SK-N-SH (cell line): ENCODE results near the gene C22orf31. TPM values are rescaled to one million over a fixed set of nuclear protein-coding genes. Genes with fewer than 3 reads are reported as not detected.
A peak's percentile ranks its signal among the peaks of the same experiment; 100 is the strongest.

Experiments
- CTCF ChIA-PET: fragments of 300-600, 350-600 bp; formaldehyde crosslinking; extraction: SDS; loops from one replicate; lab custom pipeline; 2021; lab: Yijun Ruan, JAX
- POLR2A ChIA-PET: fragments of 350-600 bp; sonication (Branson Sonifier 250); formaldehyde crosslinking; extraction: SDS; loops from one replicate; lab custom pipeline; 2020; ENCODE audit warnings: antibody characterized with exemption, inconsistent platforms; lab: Yijun Ruan, JAX
- DNase-seq: peaks from one replicate; pipeline ENCODE4 v3.0.0; 2012
- H2AFZ ChIP-seq: fragments of 200-600 bp; sonication (generic); 2 replicates; pipeline ENCODE4 v1.8.1; 2016; ENCODE audit warnings: antibody characterized with exemption, mild to moderate bottlenecking, low read depth
- H3F3A ChIP-seq: fragments of 200-600 bp; sonication (generic); replicated peaks from 2 replicates; pipeline ENCODE3; 2016; ENCODE audit warnings: antibody characterized with exemption, mild to moderate bottlenecking; ENCODE audit not compliant: insufficient read depth
- H3K27ac ChIP-seq, 2 experiments: fragments of 200-500 bp in 1 of 2; fragments of 200-600 bp in 1 of 2; sonication (Bioruptor generic) in 1 of 2; sonication (generic), shearing (Covaris generic) in 1 of 2; 2 replicates each; pipeline versions ENCODE4 v1.5.1 to v1.6.1; 2014 to 2016; ENCODE audit warnings: low read depth in 2 of 2, inconsistent platforms in 1 of 2, low read length in 1 of 2, mild to moderate bottlenecking in 1 of 2, mixed read lengths in 1 of 2
- H3K27me3 ChIP-seq: fragments of 200-600 bp; sonication (generic), shearing (Covaris generic); 2 replicates; pipeline ENCODE4 v1.6.1; 2016; ENCODE audit warnings: mixed run types; ENCODE audit not compliant: insufficient read depth
- H3K36me3 ChIP-seq, 2 experiments: fragments of 200-500 bp in 1 of 2; fragments of 200-600 bp in 1 of 2; sonication (Bioruptor generic) in 1 of 2; sonication (generic) in 1 of 2; replicated peaks in 1 of 2; 2 replicates each; pipeline versions ENCODE3 to v1.5.1; 2014 to 2016; ENCODE audit warnings: low read length in 1 of 2, mild to moderate bottlenecking in 1 of 2; ENCODE audit not compliant: insufficient read depth in 2 of 2, control insufficient read depth in 1 of 2
- H3K4me1 ChIP-seq, 2 experiments: fragments of 200-500 bp in 1 of 2; fragments of 200-600 bp in 1 of 2; sonication (Bioruptor generic) in 1 of 2; sonication (generic), shearing (Covaris generic) in 1 of 2; 2 replicates each; pipeline versions ENCODE4 v1.5.1 to v1.6.1; 2014 to 2016; ENCODE audit warnings: low read depth in 1 of 2, low read length in 1 of 2, mixed run types in 1 of 2; ENCODE audit not compliant: insufficient read depth in 2 of 2, control insufficient read depth in 1 of 2
- H3K4me2 ChIP-seq: fragments of 200-600 bp; sonication (generic), shearing (Covaris generic); 2 replicates; pipeline ENCODE4 v1.6.1; 2017; ENCODE audit warnings: mixed run types
- H3K4me3 ChIP-seq, 2 experiments: fragments of 200-500 bp in 1 of 2; fragments of 200-600 bp in 1 of 2; sonication (Bioruptor generic) in 1 of 2; sonication (generic), shearing (Covaris generic) in 1 of 2; 2 replicates each; pipeline versions ENCODE4 v1.5.1 to v1.8.1; 2014 to 2016; ENCODE audit warnings: low read depth in 2 of 2, inconsistent platforms in 1 of 2, low read length in 1 of 2, mild to moderate bottlenecking in 1 of 2, mixed read lengths in 1 of 2, moderate library complexity in 1 of 2
- H3K79me2 ChIP-seq: fragments of 200-600 bp; sonication (generic); 2 replicates; pipeline ENCODE4 v1.8.1; 2017; ENCODE audit warnings: mild to moderate bottlenecking; ENCODE audit not compliant: insufficient read depth
- H3K9ac ChIP-seq: fragments of 200-600 bp; sonication (generic); 2 replicates; pipeline ENCODE4 v1.6.1; 2017; ENCODE audit warnings: mixed run types
- H3K9me2 ChIP-seq: fragments of 200-600 bp; sonication (generic); 2 replicates; pipeline ENCODE4 v1.6.1; 2017; ENCODE audit warnings: mixed run types
- H3K9me3 ChIP-seq: fragments of 200-600 bp; sonication (generic); 2 replicates; pipeline ENCODE4 v1.6.1; 2017; ENCODE audit warnings: mixed run types, mild to moderate bottlenecking, moderate library complexity
- H4K20me1 ChIP-seq: fragments of 200-600 bp; sonication (generic); 2 replicates; pipeline ENCODE4 v1.6.1; 2017; ENCODE audit warnings: mild to moderate bottlenecking, mixed run types; ENCODE audit not compliant: insufficient read depth
- CTCF ChIP-seq: fragments of 200-600 bp; sonication (generic); IDR thresholded peaks from 2 replicates; pipeline ENCODE4 v1.6.1; 2017; ENCODE audit warnings: antibody characterized with exemption, mild to moderate bottlenecking, moderate library complexity
- ELF1 ChIP-seq: IDR thresholded peaks from 2 replicates; pipeline ENCODE4 v1.4.0; 2012
- EZH2phosphoT487 ChIP-seq: fragments of 200-600 bp; sonication (generic); IDR thresholded peaks from 2 replicates; pipeline ENCODE4 v1.6.1; 2017; ENCODE audit warnings: low read depth, mixed run types, mild to moderate bottlenecking, antibody characterized with exemption, moderate library complexity, borderline replicate concordance
- GABPA ChIP-seq: IDR thresholded peaks from 2 replicates; pipeline ENCODE4 v1.4.0; 2012; ENCODE audit warnings: low read depth, mild to moderate bottlenecking
- MEF2A ChIP-seq: IDR thresholded peaks from 2 replicates; pipeline ENCODE4 v1.4.0; 2012; ENCODE audit warnings: low read depth, borderline replicate concordance
- NRF1 ChIP-seq: IDR thresholded peaks from 2 replicates; pipeline ENCODE4 v1.6.1; 2012; ENCODE audit warnings: low read depth, mild to moderate bottlenecking, low read length
- POLR2AphosphoS5 ChIP-seq: IDR thresholded peaks from 2 replicates; pipeline ENCODE4 v1.6.1; 2012; ENCODE audit warnings: low read depth, low read length
- RAD21 ChIP-seq: IDR thresholded peaks from 2 replicates; pipeline ENCODE4 v1.6.1; 2012; ENCODE audit warnings: mild to moderate bottlenecking, low read length
- REST ChIP-seq: IDR thresholded peaks from 2 replicates; pipeline ENCODE4 v1.6.1; 2012; ENCODE audit warnings: mild to moderate bottlenecking, low read depth, low read length, moderate library complexity
- RXRA ChIP-seq: IDR thresholded peaks from 2 replicates; pipeline ENCODE4 v1.4.0; 2012; ENCODE audit warnings: low read depth, mild to moderate bottlenecking, borderline replicate concordance
- TAF1 ChIP-seq: IDR thresholded peaks from 2 replicates; pipeline ENCODE4 v1.6.1; 2012; ENCODE audit warnings: low read depth, mild to moderate bottlenecking, low read length, moderate library complexity, borderline replicate concordance
- TCF12 ChIP-seq: IDR thresholded peaks from 2 replicates; pipeline ENCODE4 v1.4.0; 2012
- USF1 ChIP-seq: IDR thresholded peaks from 2 replicates; pipeline ENCODE4 v1.4.0; 2012; ENCODE audit warnings: low read depth, borderline replicate concordance
- YY1 ChIP-seq: IDR thresholded peaks from 2 replicates; pipeline ENCODE4 v1.4.0; 2012; ENCODE audit warnings: low read depth, mild to moderate bottlenecking
- WGBS: methylation state at CpG from one replicate; pipeline ENCODE4 v1.1.6; 2017; ENCODE audit warnings: low lambda C conversion rate; 5-methylcytosine and 5-hydroxymethylcytosine counted together
- polyA plus RNA-seq, 3 experiments: library from polyadenylated mRNA; depleted of rRNA; stranded (reverse); fragments of >200 nt; gene quantifications; 2 replicates each; pipeline ENCODE4 v1.2.3, GENCODE V29; 2012
- TF ChIP-seq, protein P1 (sequence below): IDR thresholded peaks from 2 replicates; pipeline ENCODE4; 2012

Gene C22orf31
- polyA plus RNA-seq, 1 of the 3 experiments (the other 2 are of a cell fraction), result not detected

GRCh38 chr22:29072193-29072978, 10.8 kb upstream of the C22orf31 start:
- Histone ChIP-seq H3K4me2 (peak overlapping the region; percentile 77), H3K79me2 (no peaks in the 10 kb centered on the region), H3K9me2 (no peaks in the 10 kb centered on the region), H3K4me3 (peak overlapping the region; percentile 66 to 69), H3K27ac (no peak overlapping the region), H3K9ac (no peak overlapping the region), H3K4me1 (peaks cover 0 to 8% of the 10 kb centered on the region in 2 experiments; a peak in 1 of 4 replicates), H3F3A (no peaks in the 10 kb centered on the region), H3K9me3 (no peaks in the 10 kb centered on the region), H2AFZ (peak overlapping the region; percentile 66; the same call in 1 of the 2 replicates), H3K27me3 (no peaks in the 10 kb centered on the region), H3K36me3 (no peaks in the 10 kb centered on the region), H4K20me1 (no peaks in the 10 kb centered on the region)
- POLR2A ChIA-PET, result no interaction called here
- CTCF ChIA-PET, result interaction anchor here (0.6 to 1.1 kb wide), 5 partner anchors 9 to 173 kb away, joined by 3 to 6 read pairs (median 3); no protein-coding TSS in a partner anchor
- DNase-seq, result peak; percentile 99
- 46% methylated on average over 21 of the region's 41 CpGs for WGBS
- TF ChIP-seq, protein P1, sequence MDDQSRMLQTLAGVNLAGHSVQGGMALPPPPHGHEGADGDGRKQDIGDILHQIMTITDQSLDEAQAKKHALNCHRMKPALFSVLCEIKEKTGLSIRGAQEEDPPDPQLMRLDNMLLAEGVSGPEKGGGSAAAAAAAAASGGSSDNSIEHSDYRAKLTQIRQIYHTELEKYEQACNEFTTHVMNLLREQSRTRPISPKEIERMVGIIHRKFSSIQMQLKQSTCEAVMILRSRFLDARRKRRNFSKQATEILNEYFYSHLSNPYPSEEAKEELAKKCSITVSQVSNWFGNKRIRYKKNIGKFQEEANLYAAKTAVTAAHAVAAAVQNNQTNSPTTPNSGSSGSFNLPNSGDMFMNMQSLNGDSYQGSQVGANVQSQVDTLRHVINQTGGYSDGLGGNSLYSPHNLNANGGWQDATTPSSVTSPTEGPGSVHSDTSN, result peak; percentile 93
- TF ChIP-seq REST (no peak), EZH2phosphoT487 (no peak), NRF1 (peak; percentile 70)

GRCh38 chr22:29071261-29072045, 9.8 kb upstream of the C22orf31 start:
- H3K4me2 ChIP-seq, result no peak overlapping the region
- POLR2A ChIA-PET, result no interaction called here
- no peak for DNase-seq
- no peaks in the 10 kb centered on the region for H3K27me3 ChIP-seq
- CTCF ChIA-PET, result interaction anchor here (0.8 to 1.1 kb wide), 4 partner anchors 8 to 174 kb away, joined by 3 to 6 read pairs (median 3); no protein-coding TSS in a partner anchor
- H3K9me2 ChIP-seq, result no peaks in the 10 kb centered on the region
- H3K4me3 ChIP-seq, result no peak overlapping the region
- peaks cover 0 to 8% of the 10 kb centered on the region in 2 experiments; a peak in 1 of 4 replicates for H3K4me1 ChIP-seq
- no peaks in the 10 kb centered on the region for H4K20me1 ChIP-seq
- H3K36me3 ChIP-seq, result no peaks in the 10 kb centered on the region
- no peak overlapping the region for H3K9ac ChIP-seq
- H3K79me2 ChIP-seq, result no peaks in the 10 kb centered on the region
- H3K9me3 ChIP-seq, result no peaks in the 10 kb centered on the region
- TF ChIP-seq EZH2phosphoT487 (no peak), RXRA (no peak), MEF2A (no peak), GABPA (no peak), YY1 (no peak), CTCF (no peak), TCF12 (no peak), POLR2AphosphoS5 (no peak), ELF1 (no peak), USF1 (no peak), RAD21 (no peak), TAF1 (no peak)
- TF ChIP-seq, protein P1, result no peak
- WGBS, result 91% methylated on average over 43 of the region's 60 CpGs
- no peak overlapping the region for H3K27ac ChIP-seq
- no peak overlapping the region for H2AFZ ChIP-seq
- no peaks in the 10 kb centered on the region for H3F3A ChIP-seq
